Stomach (tissue), 19 donors: ENCODE data around the gene ERVFRD-1. TPM values are rescaled to one million over a fixed set of nuclear protein-coding genes. Genes with fewer than 3 reads are reported as not detected.

Experiments used
- DNase-seq, 2 donors: peaks; one replicate each; pipeline versions ENCODE4 v3.0.0 to v3.0.0-alpha.2; 2013 to 2019
- H3K27ac ChIP-seq, 5 donors: fragments of 200-600 bp in 4 of 5; sonication (generic) in 4 of 5; one replicate each; pipeline ENCODE4 v1.5.1; 2013 to 2019; ENCODE audit warnings: mild to moderate bottlenecking in 1 of 5, moderate library complexity in 1 of 5
- H3K27me3 ChIP-seq, 3 donors: fragments of 200-600 bp; sonication (generic); one replicate each; pipeline ENCODE4 v1.5.1; 2017 to 2019; ENCODE audit warnings: mixed run types in 1 of 3
- H3K36me3 ChIP-seq, 4 donors: fragments of 200-600 bp; sonication (generic); 1 replicate in 3 of 4; 2 replicates in 1 of 4; pipeline ENCODE4 v1.5.1; 2016 to 2019
- H3K4me1 ChIP-seq, 4 donors: fragments of 200-600 bp; sonication (generic); one replicate each; pipeline ENCODE4 v1.5.1; 2016 to 2019
- H3K4me3 ChIP-seq, 4 donors: fragments of 200-600 bp; sonication (generic) in 3 of 4; one replicate each; pipeline ENCODE4 v1.5.1; 2016 to 2019; ENCODE audit warnings: mild to moderate bottlenecking in 1 of 4
- H3K9me3 ChIP-seq, 4 donors: fragments of 200-600 bp; sonication (generic); one replicate each; pipeline ENCODE4 v1.5.1; 2016 to 2019
- EP300 ChIP-seq: sonication (generic); formaldehyde crosslinking; IDR thresholded peaks from one replicate; pipeline ENCODE4 v1.6.1; 2017; ENCODE audit warnings: antibody characterized with exemption
- POLR2A ChIP-seq, 4 donors: fragments of 450-650 bp; IDR thresholded peaks; one replicate each; pipeline ENCODE4 v1.6.1; 2016; ENCODE audit warnings: antibody characterized with exemption in 4 of 4, control low read depth in 2 of 4, mild to moderate bottlenecking in 1 of 4, moderate library complexity in 1 of 4
- POLR2AphosphoS5 ChIP-seq, 3 donors: sonication (generic); formaldehyde crosslinking; IDR thresholded peaks; one replicate each; pipeline ENCODE4 v1.6.1; 2016; ENCODE audit warnings: antibody characterized with exemption in 3 of 3
- WGBS, 5 donors: extraction: QIAGEN DNeasy Blood & Tissue Kit in 3 of 5; methylation state at CpG; one replicate each; pipeline versions ENCODE4 v1.1.5 to v1.1.7; 2013 to 2018; 5-methylcytosine and 5-hydroxymethylcytosine counted together
- intact Hi-C: fragments of 100-400 bp; cut with DNase I; formaldehyde crosslinking; loops from one replicate; pipeline ENCODE4 v1.15.1; 2023; ENCODE audit warnings: low total_unique reads
- long read RNA-seq, 10 donors: transcript quantifications; one replicate each; lab custom pipeline, GENCODE V29; 2026
- polyA plus RNA-seq, 3 donors: library from polyadenylated mRNA; stranded (reverse); fragments of 200-250 nt; gene quantifications; one replicate each; pipeline ENCODE4 v1.2.3, GENCODE V29; 2013
- total RNA-seq, 5 donors: library from RNA; depleted of rRNA; stranded (reverse); fragments of >200 nt; gene quantifications; one replicate each; pipeline versions ENCODE4 v1.1.0 to v1.2.3, GENCODE V29; 2014 to 2016
- TF ChIP-seq, protein P1 (sequence below), 7 experiments: fragments of 450-650 bp in 4 of 7; fragments of 200-600 bp in 3 of 7; sonication (generic) in 3 of 7; IDR thresholded peaks; one replicate each; pipeline ENCODE4 v1.5.1; 2016 to 2019; ENCODE audit warnings: antibody characterized with exemption in 7 of 7, control low read depth in 2 of 7, mild to moderate bottlenecking in 1 of 7
- donor health status: healthy with polysubstance abuse.
- donor health status: Bipolar disorder and iron deficiency.
- donor health status: healthy.

The ERVFRD-1 gene, protein sequence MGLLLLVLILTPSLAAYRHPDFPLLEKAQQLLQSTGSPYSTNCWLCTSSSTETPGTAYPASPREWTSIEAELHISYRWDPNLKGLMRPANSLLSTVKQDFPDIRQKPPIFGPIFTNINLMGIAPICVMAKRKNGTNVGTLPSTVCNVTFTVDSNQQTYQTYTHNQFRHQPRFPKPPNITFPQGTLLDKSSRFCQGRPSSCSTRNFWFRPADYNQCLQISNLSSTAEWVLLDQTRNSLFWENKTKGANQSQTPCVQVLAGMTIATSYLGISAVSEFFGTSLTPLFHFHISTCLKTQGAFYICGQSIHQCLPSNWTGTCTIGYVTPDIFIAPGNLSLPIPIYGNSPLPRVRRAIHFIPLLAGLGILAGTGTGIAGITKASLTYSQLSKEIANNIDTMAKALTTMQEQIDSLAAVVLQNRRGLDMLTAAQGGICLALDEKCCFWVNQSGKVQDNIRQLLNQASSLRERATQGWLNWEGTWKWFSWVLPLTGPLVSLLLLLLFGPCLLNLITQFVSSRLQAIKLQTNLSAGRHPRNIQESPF
- total RNA-seq (1 to 10 TPM in 1 of 5 donors, not detected in 4; 1.2 TPM), polyA plus RNA-seq (under 1 TPM in 2 of 3 donors, not detected in 1; 0.15 to 0.19 TPM)
- long read RNA-seq, donor 1, result 0 reads
- long read RNA-seq, donor 2, result 0 reads
- long read RNA-seq, donor 3, partial matches to known transcripts, result 18 of 18 reads
- long read RNA-seq, donor 3, other reads (novel, unspliced or antisense), result 0 of 18 reads
- long read RNA-seq, donor 4, result 0 reads
- long read RNA-seq, donor 5, result 0 reads
- long read RNA-seq, donor 6, partial matches to known transcripts, result 0 of 1 reads
- long read RNA-seq, donor 6, other reads (novel, unspliced or antisense), result 0 of 1 reads
- long read RNA-seq, donor 7, partial matches to known transcripts, result 0 of 1 reads
- long read RNA-seq, donor 7, other reads (novel, unspliced or antisense), result 0 of 1 reads
- long read RNA-seq, donor 8, result 0 reads
- long read RNA-seq, donor 9, result 0 reads
- long read RNA-seq, donor 10, result 0 reads

DNA sequence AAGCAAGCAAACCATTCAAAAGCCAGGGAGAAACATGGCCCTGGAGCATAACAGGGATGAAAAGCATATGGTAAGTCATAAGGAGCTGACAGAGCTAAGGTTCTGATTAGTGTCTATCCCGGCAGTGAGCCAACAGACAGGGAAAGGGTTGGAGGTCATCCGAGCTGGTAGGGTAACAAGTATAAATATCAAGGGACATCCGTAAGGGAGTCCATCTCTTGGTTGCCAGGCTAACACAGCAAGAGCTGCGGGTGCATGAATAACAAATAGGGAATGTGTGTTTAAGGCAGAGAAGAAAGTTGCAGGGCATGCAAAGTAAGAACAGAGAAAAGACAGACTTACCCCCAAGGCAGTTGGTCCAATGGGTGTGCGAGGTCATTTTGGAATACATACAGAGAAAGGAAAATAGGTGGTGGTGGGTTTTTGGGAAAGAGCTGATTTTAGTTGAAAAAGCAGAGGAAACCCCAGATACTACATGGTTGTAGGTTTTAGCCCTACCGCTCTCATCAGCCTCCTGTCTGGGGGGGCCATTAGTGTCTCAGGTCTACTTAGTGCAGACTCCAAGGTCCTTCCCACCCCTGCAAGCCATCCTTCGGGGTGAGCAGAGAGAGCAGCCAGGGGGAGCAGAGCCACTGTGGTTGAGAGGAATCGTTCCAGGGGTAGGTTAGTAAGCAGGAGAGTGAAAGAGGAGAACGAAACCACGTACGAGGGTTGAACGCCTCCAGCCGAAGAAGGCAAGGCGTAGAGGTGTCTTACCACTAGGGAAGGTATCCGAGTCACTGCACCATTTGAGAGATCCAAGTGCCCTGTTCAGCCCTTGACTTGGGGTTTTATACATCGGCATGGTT, at the start of gene ERVFRD-1:
TSS of gene ERVFRD-1 (minus strand) at position 805 of the 848 bp plus-strand sequence. CDS start 6,415 bp downstream, outside the sequence.
- no peak within 1 kb of the TSS for H3K4me3 ChIP-seq
- H3K4me1 ChIP-seq, result peaks cover 0 to 11% (median 5%) of the 10 kb centered on the region in 4 donors
- no peaks in the 10 kb centered on the region for H3K9me3 ChIP-seq
- H3K27me3 ChIP-seq, result no peaks in the 10 kb centered on the region
- TF ChIP-seq POLR2AphosphoS5 (IDR thresholded peaks at IDR 0.05) (no peak), EP300 (no peak), POLR2A (IDR thresholded peaks at IDR 0.05) (no peak)
- TF ChIP-seq, protein P1, sequence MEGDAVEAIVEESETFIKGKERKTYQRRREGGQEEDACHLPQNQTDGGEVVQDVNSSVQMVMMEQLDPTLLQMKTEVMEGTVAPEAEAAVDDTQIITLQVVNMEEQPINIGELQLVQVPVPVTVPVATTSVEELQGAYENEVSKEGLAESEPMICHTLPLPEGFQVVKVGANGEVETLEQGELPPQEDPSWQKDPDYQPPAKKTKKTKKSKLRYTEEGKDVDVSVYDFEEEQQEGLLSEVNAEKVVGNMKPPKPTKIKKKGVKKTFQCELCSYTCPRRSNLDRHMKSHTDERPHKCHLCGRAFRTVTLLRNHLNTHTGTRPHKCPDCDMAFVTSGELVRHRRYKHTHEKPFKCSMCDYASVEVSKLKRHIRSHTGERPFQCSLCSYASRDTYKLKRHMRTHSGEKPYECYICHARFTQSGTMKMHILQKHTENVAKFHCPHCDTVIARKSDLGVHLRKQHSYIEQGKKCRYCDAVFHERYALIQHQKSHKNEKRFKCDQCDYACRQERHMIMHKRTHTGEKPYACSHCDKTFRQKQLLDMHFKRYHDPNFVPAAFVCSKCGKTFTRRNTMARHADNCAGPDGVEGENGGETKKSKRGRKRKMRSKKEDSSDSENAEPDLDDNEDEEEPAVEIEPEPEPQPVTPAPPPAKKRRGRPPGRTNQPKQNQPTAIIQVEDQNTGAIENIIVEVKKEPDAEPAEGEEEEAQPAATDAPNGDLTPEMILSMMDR (IDR thresholded peaks at IDR 0.05), result no peak
- intact Hi-C loops, result no loop called here
- WGBS, 5 donors, result 82 to 89% (median 84%) methylated on average over 16 of the region's 16 CpGs
- no peak within 1 kb of the TSS for H3K27ac ChIP-seq
- DNase-seq, result no peak
- no peaks in the 10 kb centered on the region for H3K36me3 ChIP-seq

DNA sequence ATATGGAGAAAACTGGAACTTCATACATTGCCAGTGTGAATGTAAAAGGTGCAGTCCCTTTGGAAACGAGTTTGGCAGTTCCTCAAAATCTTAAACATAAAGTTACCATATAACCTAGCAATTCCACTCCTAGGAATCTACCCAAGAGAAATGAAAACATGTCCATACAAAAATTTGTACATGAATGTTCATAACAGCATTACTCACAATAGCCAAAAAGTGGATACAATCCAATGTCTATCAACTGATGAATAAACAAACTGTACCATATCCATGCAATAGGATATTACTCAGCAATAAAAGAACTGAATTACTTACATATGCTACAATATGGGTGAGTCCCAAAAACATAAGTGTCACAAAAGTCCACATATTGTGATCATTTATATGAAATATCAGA, 48.7 kb upstream of the ERVFRD-1 start:
- TF ChIP-seq, protein P1 (IDR thresholded peaks at IDR 0.05), result no peak
- TF ChIP-seq POLR2A (IDR thresholded peaks at IDR 0.05), result no peak
- Histone ChIP-seq H3K36me3 (no peaks in the 10 kb centered on the region), H3K27me3 (no peaks in the 10 kb centered on the region), H3K4me3 (no peak overlapping the region), H3K27ac (no peak overlapping the region), H3K9me3 (no peaks in the 10 kb centered on the region), H3K4me1 (no peaks in the 10 kb centered on the region)
- WGBS, 5 donors, result 55 to 85% (median 72%) methylated on average over 1 of the region's 1 CpG
- no peak for DNase-seq
- intact Hi-C loops, result no loop called here

DNA sequence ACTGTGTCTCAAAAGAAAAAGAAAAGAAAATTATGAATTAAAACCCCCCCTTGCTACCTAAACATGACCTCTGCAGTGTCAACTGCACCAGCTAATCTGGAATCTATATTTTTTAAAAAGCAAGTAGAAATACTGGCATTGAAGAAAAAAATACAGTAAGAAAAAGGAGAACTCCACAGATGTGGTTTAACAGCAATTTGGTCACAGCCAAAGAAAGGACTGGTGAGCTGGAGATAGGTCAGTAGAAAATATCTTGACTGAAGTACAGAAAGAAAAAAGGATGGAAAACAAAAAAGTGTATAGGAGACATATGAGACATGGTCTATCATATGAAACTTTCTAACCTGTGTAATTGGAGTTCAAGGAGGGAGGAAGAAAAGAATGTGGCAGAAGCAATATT, 44.1 kb upstream of the ERVFRD-1 start:
- intact Hi-C loops, result no loop called here
- Histone ChIP-seq H3K36me3 (no peaks in the 10 kb centered on the region), H3K9me3 (no peaks in the 10 kb centered on the region), H3K4me1 (no peaks in the 10 kb centered on the region), H3K27me3 (no peaks in the 10 kb centered on the region), H3K27ac (no peak overlapping the region), H3K4me3 (no peak overlapping the region)
- no peak for DNase-seq
- no peak for TF ChIP-seq EP300
- TF ChIP-seq, protein P1 (IDR thresholded peaks at IDR 0.05), result no peak
- no peak for TF ChIP-seq POLR2AphosphoS5 (IDR thresholded peaks at IDR 0.05)
- no peak for TF ChIP-seq POLR2A (IDR thresholded peaks at IDR 0.05)

DNA sequence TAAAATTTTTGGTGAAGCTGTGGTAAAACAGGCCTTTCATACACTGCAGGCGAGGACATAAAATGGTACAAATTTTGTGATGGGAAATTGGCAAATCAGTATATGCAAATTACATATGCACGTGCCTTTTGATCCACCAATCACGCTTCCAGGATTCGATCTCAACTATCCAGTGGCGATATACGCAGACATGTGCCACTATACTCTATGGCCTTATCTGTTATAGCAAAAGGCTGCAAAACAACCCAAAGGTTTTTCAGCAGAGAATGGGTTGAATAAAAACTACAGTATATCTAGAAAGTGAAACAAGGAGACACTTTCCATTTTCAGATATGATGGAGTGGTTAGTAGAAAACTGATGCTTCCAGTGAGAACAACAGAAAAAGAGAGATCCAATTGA, 41.9 kb upstream of the ERVFRD-1 start:
- DNase-seq, result no peak
- 91 to 99% (median 97%) methylated on average over 6 of the region's 6 CpGs for WGBS, 5 donors
- intact Hi-C loops, result no loop called here
- H3K4me3 ChIP-seq, result no peak overlapping the region
- H3K36me3 ChIP-seq, result no peaks in the 10 kb centered on the region
- H3K27ac ChIP-seq, result no peak overlapping the region
- no peaks in the 10 kb centered on the region for H3K27me3 ChIP-seq
- TF ChIP-seq POLR2A (IDR thresholded peaks at IDR 0.05) (no peak), POLR2AphosphoS5 (IDR thresholded peaks at IDR 0.05) (no peak), EP300 (no peak)
- TF ChIP-seq, protein P1 (IDR thresholded peaks at IDR 0.05), result no peak
- no peaks in the 10 kb centered on the region for H3K4me1 ChIP-seq
- H3K9me3 ChIP-seq, result no peaks in the 10 kb centered on the region
